Vagina (tissue), 2 donors: ENCODE results near the gene TMEM222. TPM values are rescaled to one million over a fixed set of nuclear protein-coding genes. Genes with fewer than 3 reads are reported as not detected.

Experiments used
- DNase-seq, 2 donors: peaks; one replicate each; pipeline ENCODE4 v3.0.0-alpha.2; 2017; ENCODE audit errors: extremely low spot score in 2 of 2
- H3K27ac ChIP-seq: fragments of 200-600 bp; sonication (generic); one replicate; pipeline ENCODE4 v1.5.1; 2019
- H3K27me3 ChIP-seq: fragments of 200-600 bp; sonication (generic); one replicate; pipeline ENCODE4 v1.5.1; 2019
- H3K36me3 ChIP-seq, 2 donors: fragments of 200-600 bp; sonication (generic); one replicate each; pipeline ENCODE4 v1.5.1; 2017 to 2019
- H3K4me1 ChIP-seq: fragments of 200-600 bp; sonication (generic); one replicate; pipeline ENCODE4 v1.5.1; 2019
- H3K4me3 ChIP-seq, 2 donors: fragments of 200-600 bp; sonication (generic); 1 replicate in 1 of 2; 2 replicates in 1 of 2; pipeline ENCODE4 v1.5.1; 2016 to 2019
- H3K9me3 ChIP-seq: fragments of 200-600 bp; sonication (generic); one replicate; pipeline ENCODE4 v1.5.1; 2019
- POLR2A ChIP-seq, 2 donors: fragments of 450-650 bp; IDR thresholded peaks; one replicate each; pipeline ENCODE4 v1.6.1; 2017; ENCODE audit warnings: antibody characterized with exemption in 2 of 2, mild to moderate bottlenecking in 2 of 2, moderate library complexity in 2 of 2
- POLR2AphosphoS5 ChIP-seq, 2 donors: sonication (generic); formaldehyde crosslinking; IDR thresholded peaks; one replicate each; pipeline ENCODE4 v1.9.0; 2017; ENCODE audit warnings: antibody characterized with exemption in 2 of 2, mild to moderate bottlenecking in 2 of 2, low read depth in 1 of 2; ENCODE audit not compliant: insufficient read depth in 1 of 2
- intact Hi-C: fragments of 100-400 bp; cut with DNase I; formaldehyde crosslinking; loops from one replicate; pipeline ENCODE4 v1.15.1; 2023
- total RNA-seq: library from RNA; depleted of rRNA; stranded (reverse); fragments of >200 nt; gene quantifications from one replicate; pipeline ENCODE4 v1.2.3, GENCODE V29; 2016
- TF ChIP-seq, protein P1 (sequence below), 3 experiments: fragments of 450-650 bp in 2 of 3; fragments of 200-600 bp in 1 of 3; sonication (generic) in 1 of 3; IDR thresholded peaks; one replicate each; pipeline ENCODE4 v1.5.1; 2017 to 2019; ENCODE audit warnings: antibody characterized with exemption in 3 of 3, mild to moderate bottlenecking in 2 of 3, moderate library complexity in 2 of 3

Gene TMEM222
- total RNA-seq, 1 donor from 2014 or later = 30.7 TPM

DNA sequence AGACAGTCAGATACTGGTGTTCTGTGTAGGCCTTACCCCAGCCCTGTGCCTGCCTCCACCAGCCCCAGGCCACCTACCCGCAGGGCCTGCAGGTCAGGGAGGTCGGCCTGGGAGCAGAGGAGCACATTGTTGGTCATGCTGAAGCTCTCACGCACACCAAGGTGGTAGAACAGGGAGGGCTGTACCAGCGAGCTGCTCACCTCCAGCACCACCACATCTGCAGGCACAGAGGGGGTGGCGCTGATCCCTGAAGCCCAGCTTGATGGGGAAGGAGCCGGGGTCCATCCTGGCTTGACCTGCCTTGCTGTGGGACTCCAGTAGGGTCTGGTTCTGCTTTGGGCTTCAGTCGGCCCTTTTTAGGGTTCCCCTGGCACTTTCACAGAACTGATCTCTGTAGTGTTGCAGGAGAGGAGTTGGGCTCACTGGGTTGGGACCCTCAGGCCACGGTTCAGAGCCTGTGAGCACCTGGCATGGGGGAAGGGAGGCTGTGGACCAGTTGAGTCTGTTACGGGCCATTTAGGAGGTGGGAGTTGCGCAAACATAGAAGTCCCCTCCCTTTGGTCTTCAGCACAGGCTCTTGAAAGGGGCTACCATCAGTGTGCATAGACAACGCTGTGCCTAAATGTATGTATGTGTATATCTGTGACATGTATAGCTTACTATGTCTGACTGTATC, 42.9 kb downstream of the TMEM222 start:
- H3K27me3 ChIP-seq = no peaks in the 10 kb centered on the region
- intact Hi-C loops = no loop called here
- no peaks in the 10 kb centered on the region for H3K9me3 ChIP-seq
- DNase-seq = no peak
- H3K4me3 ChIP-seq = peak overlapping the region; percentile 75 to 97
- peak overlapping the region; percentile 99 for H3K27ac ChIP-seq
- peaks cover 0 to 45% of the 10 kb centered on the region in 2 donors for H3K36me3 ChIP-seq
- H3K4me1 ChIP-seq = peaks cover 51% of the 10 kb centered on the region
- TF ChIP-seq POLR2AphosphoS5 (IDR thresholded peaks at IDR 0.05; ENCODE audit: insufficient read depth in 1 of 2, low read depth in 1 of 2) = no peak
- TF ChIP-seq, protein P1, sequence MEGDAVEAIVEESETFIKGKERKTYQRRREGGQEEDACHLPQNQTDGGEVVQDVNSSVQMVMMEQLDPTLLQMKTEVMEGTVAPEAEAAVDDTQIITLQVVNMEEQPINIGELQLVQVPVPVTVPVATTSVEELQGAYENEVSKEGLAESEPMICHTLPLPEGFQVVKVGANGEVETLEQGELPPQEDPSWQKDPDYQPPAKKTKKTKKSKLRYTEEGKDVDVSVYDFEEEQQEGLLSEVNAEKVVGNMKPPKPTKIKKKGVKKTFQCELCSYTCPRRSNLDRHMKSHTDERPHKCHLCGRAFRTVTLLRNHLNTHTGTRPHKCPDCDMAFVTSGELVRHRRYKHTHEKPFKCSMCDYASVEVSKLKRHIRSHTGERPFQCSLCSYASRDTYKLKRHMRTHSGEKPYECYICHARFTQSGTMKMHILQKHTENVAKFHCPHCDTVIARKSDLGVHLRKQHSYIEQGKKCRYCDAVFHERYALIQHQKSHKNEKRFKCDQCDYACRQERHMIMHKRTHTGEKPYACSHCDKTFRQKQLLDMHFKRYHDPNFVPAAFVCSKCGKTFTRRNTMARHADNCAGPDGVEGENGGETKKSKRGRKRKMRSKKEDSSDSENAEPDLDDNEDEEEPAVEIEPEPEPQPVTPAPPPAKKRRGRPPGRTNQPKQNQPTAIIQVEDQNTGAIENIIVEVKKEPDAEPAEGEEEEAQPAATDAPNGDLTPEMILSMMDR (IDR thresholded peaks at IDR 0.05) = no peak
- TF ChIP-seq POLR2A (IDR thresholded peaks at IDR 0.05) = no peak

DNA sequence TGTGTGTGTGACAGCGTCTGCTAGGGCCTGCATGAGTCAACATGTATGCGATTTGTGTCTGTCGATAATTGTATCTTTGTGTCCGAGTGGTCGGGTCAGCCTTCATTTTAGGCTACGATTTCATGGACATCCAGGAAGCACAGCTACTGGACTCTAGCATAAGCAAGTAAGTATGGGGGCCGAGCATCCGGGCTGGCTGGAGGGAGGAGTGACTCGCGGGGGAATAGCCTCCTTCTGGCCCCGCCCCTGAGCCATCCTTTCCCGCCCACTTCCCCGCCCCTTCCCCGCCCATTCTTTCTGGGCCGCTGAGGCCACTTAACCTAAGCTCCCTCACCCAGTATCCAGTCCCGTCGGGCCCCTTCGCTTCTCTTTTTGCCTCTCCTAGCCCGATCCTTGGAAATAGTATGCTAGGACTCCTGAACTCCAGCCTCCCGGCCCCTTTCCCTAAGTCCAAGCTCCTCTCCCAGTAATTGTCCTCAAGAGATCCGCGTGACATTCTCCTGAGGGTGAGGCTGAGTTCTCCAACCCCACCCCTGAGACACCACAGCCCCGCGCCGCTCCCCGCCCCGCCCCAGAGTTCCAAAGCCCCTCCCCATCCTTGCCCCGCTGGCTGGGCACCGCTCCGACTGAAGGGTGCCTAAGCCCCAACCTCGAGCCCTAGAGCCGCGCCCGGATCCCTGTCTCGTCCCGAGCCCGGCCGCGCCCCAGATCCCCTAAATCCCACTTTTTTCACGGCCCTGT, 43.6 kb downstream of the TMEM222 start:
- DNase-seq = peak in 1 of 2 donors; percentile 97
- no peaks in the 10 kb centered on the region for H3K9me3 ChIP-seq
- intact Hi-C loops = no loop called here
- no peaks in the 10 kb centered on the region for H3K27me3 ChIP-seq
- peaks cover 0 to 38% of the 10 kb centered on the region in 2 donors for H3K36me3 ChIP-seq
- peak in 1 of 2 donors; percentile 70 for TF ChIP-seq POLR2A (IDR thresholded peaks at IDR 0.05)
- TF ChIP-seq, protein P1 (IDR thresholded peaks at IDR 0.05) = no peak
- peak; percentile 18 to 76 for TF ChIP-seq POLR2AphosphoS5 (IDR thresholded peaks at IDR 0.05; ENCODE audit: insufficient read depth in 1 of 2, low read depth in 1 of 2)
- peak overlapping the region; percentile 75 to 97 for H3K4me3 ChIP-seq
- H3K27ac ChIP-seq = peak overlapping the region; percentile 99
- peaks cover 51% of the 10 kb centered on the region for H3K4me1 ChIP-seq

DNA sequence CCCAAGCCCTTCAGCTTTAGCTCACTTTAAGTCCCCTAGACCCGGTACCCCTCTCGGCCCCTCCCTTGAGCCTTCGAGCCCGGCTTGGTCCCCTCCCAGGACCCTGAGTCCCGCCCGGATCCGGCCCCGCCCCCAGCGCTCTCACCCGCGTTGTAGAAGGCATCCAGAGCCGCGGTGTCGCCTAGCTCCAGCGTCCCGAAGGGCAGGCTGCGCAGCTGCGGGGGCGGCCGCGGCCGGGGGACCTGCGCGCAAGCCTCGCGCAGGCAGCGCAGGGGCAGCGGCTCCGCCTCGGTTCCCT, 44.1 kb downstream of the TMEM222 start:
- Histone ChIP-seq H3K36me3 (peaks cover 0 to 34% of the 10 kb centered on the region in 2 donors), H3K27me3 (no peaks in the 10 kb centered on the region), H3K27ac (peak overlapping the region; percentile 99), H3K4me3 (peak overlapping the region; percentile 75 to 97), H3K9me3 (no peaks in the 10 kb centered on the region), H3K4me1 (peaks cover 51% of the 10 kb centered on the region)
- no peak for DNase-seq
- TF ChIP-seq, protein P1 (IDR thresholded peaks at IDR 0.05) = no peak
- TF ChIP-seq POLR2A (IDR thresholded peaks at IDR 0.05) = no peak
- TF ChIP-seq POLR2AphosphoS5 (IDR thresholded peaks at IDR 0.05; ENCODE audit: insufficient read depth in 1 of 2, low read depth in 1 of 2) = no peak
- intact Hi-C loops = no loop called here

DNA sequence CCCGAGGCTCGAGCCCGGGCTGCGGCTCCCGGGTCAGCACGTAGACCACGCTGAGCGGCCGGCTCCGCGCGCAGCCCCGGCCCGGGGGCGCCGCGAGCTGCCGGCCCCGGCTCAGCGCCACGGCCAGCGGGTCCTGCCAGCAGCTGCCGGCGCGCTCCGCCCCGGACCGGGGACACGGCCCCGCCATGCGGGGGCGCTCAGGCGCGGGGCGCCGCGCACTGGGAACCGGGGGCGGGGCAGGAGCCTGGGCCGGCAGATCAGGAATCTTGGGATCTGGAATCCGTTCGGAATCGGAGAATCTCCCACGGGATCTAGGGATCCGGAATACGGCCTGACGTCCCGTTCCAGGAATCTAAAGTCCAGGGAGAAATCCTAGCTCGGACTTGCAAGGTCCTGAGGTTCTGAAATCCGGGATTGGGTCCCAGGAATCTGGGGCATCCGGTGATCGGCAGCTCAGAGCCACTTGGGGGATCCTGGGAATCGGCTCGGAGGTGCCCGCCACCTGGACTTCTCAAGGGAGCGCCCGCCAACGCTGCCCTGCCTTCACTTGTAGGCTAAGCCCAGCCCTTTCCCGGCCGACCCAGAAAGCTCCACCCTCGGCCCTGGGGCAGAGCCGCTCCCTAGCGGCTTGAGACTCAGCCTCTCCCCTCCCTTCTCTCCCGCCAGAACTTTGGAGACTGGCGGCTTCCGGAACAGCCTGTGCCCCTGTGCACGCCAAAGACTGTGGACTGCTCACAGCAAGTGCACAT, 44.6 kb downstream of the TMEM222 start, which contains the start of gene MAP3K6:
Gene MAP3K6, minus strand, starts transcription at position 551 of the 749 bp plus-strand sequence. Its CDS starts 364 bp downstream, at position 187.
- Histone ChIP-seq H3K36me3 (peaks cover 0 to 29% of the 10 kb centered on the region in 2 donors), H3K4me1 (peaks cover 51% of the 10 kb centered on the region), H3K4me3 (peak within 1 kb of the TSS; percentile 75 to 97), H3K27ac (peak within 1 kb of the TSS; percentile 99), H3K27me3 (no peaks in the 10 kb centered on the region), H3K9me3 (no peaks in the 10 kb centered on the region)
- intact Hi-C loops = no loop called here
- DNase-seq = peak in 1 of 2 donors; percentile 97
- TF ChIP-seq, protein P1 (IDR thresholded peaks at IDR 0.05) = no peak
- TF ChIP-seq POLR2A (IDR thresholded peaks at IDR 0.05) (peak; percentile 35 to 92), POLR2AphosphoS5 (IDR thresholded peaks at IDR 0.05; ENCODE audit: insufficient read depth in 1 of 2, low read depth in 1 of 2) (peak; percentile 91 to 98)
